Peyer's patch (tissue), 4 donors: ENCODE data around the gene SDHAF2. TPM values are rescaled to one million over a fixed set of nuclear protein-coding genes. Genes with fewer than 3 reads are reported as not detected.

Experiments used
- DNase-seq, 3 donors: peaks; one replicate each; pipeline ENCODE4 v3.0.0-alpha.2; 2017 to 2019
- H3K27ac ChIP-seq, 4 donors: fragments of 200-600 bp; sonication (generic); one replicate each; pipeline ENCODE4 v1.5.1; 2016 to 2019
- H3K27me3 ChIP-seq, 2 donors: fragments of 200-600 bp; sonication (generic); one replicate each; pipeline ENCODE4 v1.5.1; 2019
- H3K36me3 ChIP-seq, 3 donors: fragments of 200-600 bp; sonication (generic); one replicate each; pipeline ENCODE4 v1.5.1; 2016 to 2019
- H3K4me1 ChIP-seq, 4 donors: fragments of 200-600 bp; sonication (generic); one replicate each; pipeline ENCODE4 v1.5.1; 2016 to 2019
- H3K4me3 ChIP-seq, 4 donors: fragments of 200-600 bp; sonication (generic); 1 replicate in 3 of 4; 2 replicates in 1 of 4; pipeline ENCODE4 v1.5.1; 2016 to 2019; ENCODE audit warnings: mild to moderate bottlenecking in 1 of 4
- H3K9me3 ChIP-seq, 4 donors: fragments of 200-600 bp; sonication (generic); one replicate each; pipeline ENCODE4 v1.5.1; 2016 to 2019; ENCODE audit warnings: mild to moderate bottlenecking in 1 of 4
- CTCF ChIP-seq, 6 experiments: fragments of 450-650 bp in 4 of 6; fragments of 200-600 bp in 2 of 6; sonication (generic) in 1 of 6; IDR thresholded peaks; one replicate each; pipeline ENCODE4 v1.5.1; 2017 to 2019; ENCODE audit warnings: antibody characterized with exemption in 6 of 6, mild to moderate bottlenecking in 3 of 6, moderate library complexity in 1 of 6
- POLR2A ChIP-seq, 2 donors: fragments of 450-650 bp; IDR thresholded peaks; one replicate each; pipeline ENCODE4 v1.5.1; 2017; ENCODE audit warnings: antibody characterized with exemption in 2 of 2, mild to moderate bottlenecking in 2 of 2, moderate library complexity in 2 of 2
- total RNA-seq, 4 donors: library from RNA; depleted of rRNA; stranded (reverse); fragments of >200 nt; gene quantifications; one replicate each; pipeline ENCODE4 v1.1.0, GENCODE V29; 2016

The SDHAF2 gene
- total RNA-seq, 4 donors from 2014 or later: 54.5 to 92.4 (median 70.5) TPM

- H3K27me3 ChIP-seq: no peaks in the 10 kb centered on the region
- no peaks in the 10 kb centered on the region for H3K9me3 ChIP-seq
- DNase-seq: peak in 1 of 3 donors; percentile 61
- H3K4me1 ChIP-seq: peaks cover 0 to 3% (median 0%) of the 10 kb centered on the region in 4 donors
- peak overlapping the region in 2 of 4 donors; percentile 48 to 63 for H3K27ac ChIP-seq
- no peak overlapping the region for H3K4me3 ChIP-seq
- peaks cover 0 to 10% (median 0%) of the 10 kb centered on the region in 3 donors for H3K36me3 ChIP-seq
- no peak for TF ChIP-seq CTCF (IDR thresholded peaks at IDR 0.05)
- TF ChIP-seq POLR2A (IDR thresholded peaks at IDR 0.05): no peak
Measured at GRCh38 chr11:61472282-61472681, 42.4 kb downstream of the SDHAF2 start.

- no peak for TF ChIP-seq CTCF (IDR thresholded peaks at IDR 0.05)
- TF ChIP-seq POLR2A (IDR thresholded peaks at IDR 0.05): no peak
- no peak overlapping the region for H3K4me3 ChIP-seq
- peaks cover 0 to 9% (median 2%) of the 10 kb centered on the region in 4 donors for H3K4me1 ChIP-seq
- H3K27ac ChIP-seq: peak overlapping the region in 2 of 4 donors; percentile 48 to 63
- no peaks in the 10 kb centered on the region for H3K27me3 ChIP-seq
- H3K36me3 ChIP-seq: peaks cover 0 to 8% (median 0%) of the 10 kb centered on the region in 3 donors
- no peak for DNase-seq
- no peaks in the 10 kb centered on the region for H3K9me3 ChIP-seq
Measured at GRCh38 chr11:61472868-61473267, 42.9 kb downstream of the SDHAF2 start.

- Histone ChIP-seq H3K9me3 (no peaks in the 10 kb centered on the region), H3K27me3 (no peaks in the 10 kb centered on the region), H3K4me1 (peaks cover 0 to 11% (median 3%) of the 10 kb centered on the region in 4 donors), H3K36me3 (peaks cover 0 to 4% (median 0%) of the 10 kb centered on the region in 3 donors), H3K27ac (peak overlapping the region in 1 of 4 donors; percentile 48), H3K4me3 (no peak overlapping the region)
- DNase-seq: no peak
- TF ChIP-seq CTCF (IDR thresholded peaks at IDR 0.05) (no peak), POLR2A (IDR thresholded peaks at IDR 0.05) (no peak)
Measured at GRCh38 chr11:61473370-61474012, 43.6 kb downstream of the SDHAF2 start.

- TF ChIP-seq CTCF (IDR thresholded peaks at IDR 0.05): no peak
- no peak for TF ChIP-seq POLR2A (IDR thresholded peaks at IDR 0.05)
- Histone ChIP-seq H3K4me3 (no peak overlapping the region), H3K36me3 (peaks cover 0 to 4% (median 0%) of the 10 kb centered on the region in 3 donors), H3K4me1 (peaks cover 0 to 11% (median 3%) of the 10 kb centered on the region in 4 donors), H3K9me3 (no peaks in the 10 kb centered on the region), H3K27ac (peak overlapping the region in 1 of 4 donors; percentile 14), H3K27me3 (no peaks in the 10 kb centered on the region)
- no peak for DNase-seq
Measured at GRCh38 chr11:61474013-61474643, 44.2 kb downstream of the SDHAF2 start.

- TF ChIP-seq CTCF (IDR thresholded peaks at IDR 0.05): no peak
- TF ChIP-seq POLR2A (IDR thresholded peaks at IDR 0.05): no peak
- no peaks in the 10 kb centered on the region for H3K27me3 ChIP-seq
- no peak for DNase-seq
- no peak overlapping the region for H3K27ac ChIP-seq
- no peaks in the 10 kb centered on the region for H3K9me3 ChIP-seq
- no peak overlapping the region for H3K4me3 ChIP-seq
- peaks cover 0 to 11% (median 3%) of the 10 kb centered on the region in 4 donors for H3K4me1 ChIP-seq
- peaks cover 0 to 4% (median 0%) of the 10 kb centered on the region in 3 donors for H3K36me3 ChIP-seq
Measured at GRCh38 chr11:61475433-61475832, 45.5 kb downstream of the SDHAF2 start.
